VCaP (cell line): Measurements from ENCODE around the gene PDCD11.

Source experiments
- H3K27ac ChIP-seq: fragments of 450-650 bp; 2 replicates; pipeline ENCODE4 v1.5.1; 2017
- TF ChIP-seq, protein P1 (sequence below): fragments of 450-650 bp; conservative IDR thresholded peaks from 2 replicates; pipeline ENCODE4 v1.5.1; 2017; ENCODE audit warnings: mild to moderate bottlenecking, moderate library complexity

The PDCD11 gene

DNA sequence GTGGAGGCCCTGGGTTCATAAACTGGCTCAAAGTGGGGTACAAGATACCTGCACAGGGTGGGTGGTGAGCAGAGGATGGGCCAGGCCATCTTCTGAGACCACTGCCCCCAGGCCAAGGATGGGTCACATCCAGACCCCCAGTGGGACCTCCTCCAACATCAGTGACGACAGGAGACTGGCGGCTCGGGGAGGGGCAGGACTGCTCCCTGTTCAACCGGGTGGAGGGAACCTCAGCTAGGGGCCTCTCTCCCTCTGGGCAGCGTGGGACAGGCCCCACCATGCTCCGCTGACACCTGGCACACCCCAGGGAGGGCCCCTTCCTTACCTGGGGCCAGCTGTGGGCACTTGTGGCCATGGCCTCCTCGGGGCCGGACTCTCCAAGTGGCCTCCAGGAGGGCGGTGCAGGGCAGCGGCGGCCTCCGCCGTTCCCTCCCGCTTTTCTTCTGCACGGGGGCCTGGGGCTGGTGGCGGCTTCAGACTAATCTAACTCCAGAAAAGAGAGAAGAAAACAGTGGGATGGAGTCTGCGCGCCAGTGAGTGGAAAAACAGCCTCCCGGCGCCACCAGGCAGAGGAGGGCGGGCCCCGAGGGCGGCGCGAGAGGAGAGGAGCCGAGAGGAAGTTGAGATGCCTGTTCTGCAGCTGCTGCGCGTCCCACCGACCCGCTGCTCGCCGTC lies 55.5 kb downstream of the PDCD11 start, which contains the start of gene CALHM2:
CALHM2 (minus strand) TSS at position 540 of the 675 bp plus-strand sequence. CDS start 2,429 bp downstream, outside the sequence.
- TF ChIP-seq, protein P1, sequence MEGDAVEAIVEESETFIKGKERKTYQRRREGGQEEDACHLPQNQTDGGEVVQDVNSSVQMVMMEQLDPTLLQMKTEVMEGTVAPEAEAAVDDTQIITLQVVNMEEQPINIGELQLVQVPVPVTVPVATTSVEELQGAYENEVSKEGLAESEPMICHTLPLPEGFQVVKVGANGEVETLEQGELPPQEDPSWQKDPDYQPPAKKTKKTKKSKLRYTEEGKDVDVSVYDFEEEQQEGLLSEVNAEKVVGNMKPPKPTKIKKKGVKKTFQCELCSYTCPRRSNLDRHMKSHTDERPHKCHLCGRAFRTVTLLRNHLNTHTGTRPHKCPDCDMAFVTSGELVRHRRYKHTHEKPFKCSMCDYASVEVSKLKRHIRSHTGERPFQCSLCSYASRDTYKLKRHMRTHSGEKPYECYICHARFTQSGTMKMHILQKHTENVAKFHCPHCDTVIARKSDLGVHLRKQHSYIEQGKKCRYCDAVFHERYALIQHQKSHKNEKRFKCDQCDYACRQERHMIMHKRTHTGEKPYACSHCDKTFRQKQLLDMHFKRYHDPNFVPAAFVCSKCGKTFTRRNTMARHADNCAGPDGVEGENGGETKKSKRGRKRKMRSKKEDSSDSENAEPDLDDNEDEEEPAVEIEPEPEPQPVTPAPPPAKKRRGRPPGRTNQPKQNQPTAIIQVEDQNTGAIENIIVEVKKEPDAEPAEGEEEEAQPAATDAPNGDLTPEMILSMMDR: no peak
- H3K27ac ChIP-seq: peak within 1 kb of the TSS; percentile 66

DNA sequence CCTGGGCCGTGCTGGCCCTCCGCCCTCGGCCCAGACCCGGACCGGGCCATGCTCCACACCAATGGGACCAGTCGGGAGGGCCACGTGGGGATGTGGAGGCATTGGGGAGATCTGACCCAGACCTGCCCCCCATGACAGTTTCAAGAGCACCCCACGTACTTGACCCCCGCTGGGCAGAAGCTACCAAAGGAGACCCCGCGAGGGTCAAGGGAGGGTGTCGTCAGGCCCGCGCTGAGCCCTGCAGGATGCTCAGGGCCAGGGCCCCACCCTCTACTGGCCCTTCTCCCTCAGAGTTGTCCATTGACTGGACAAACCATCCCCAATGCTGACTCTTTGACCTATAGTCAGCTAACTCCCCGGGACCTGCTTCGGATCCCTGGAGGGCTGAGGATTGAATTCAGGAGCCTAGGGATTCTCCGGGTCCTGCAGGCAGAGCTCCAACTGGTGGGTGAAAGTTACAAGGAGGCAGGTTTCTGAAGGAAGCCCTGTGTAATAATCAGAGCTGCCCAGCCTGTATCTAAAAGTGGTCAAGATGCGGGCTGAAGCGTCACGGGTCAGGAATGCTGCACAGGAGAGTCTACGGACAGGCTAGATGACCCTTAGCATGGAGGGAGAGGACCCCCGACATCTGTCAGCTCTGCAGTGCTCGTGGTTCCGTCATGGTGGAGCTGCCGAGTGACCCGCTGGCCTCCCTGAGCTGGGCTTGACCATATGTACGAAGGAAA lies 56.2 kb downstream of the PDCD11 start:
- TF ChIP-seq, protein P1: no peak
- H3K27ac ChIP-seq: peak overlapping the region; percentile 66

DNA sequence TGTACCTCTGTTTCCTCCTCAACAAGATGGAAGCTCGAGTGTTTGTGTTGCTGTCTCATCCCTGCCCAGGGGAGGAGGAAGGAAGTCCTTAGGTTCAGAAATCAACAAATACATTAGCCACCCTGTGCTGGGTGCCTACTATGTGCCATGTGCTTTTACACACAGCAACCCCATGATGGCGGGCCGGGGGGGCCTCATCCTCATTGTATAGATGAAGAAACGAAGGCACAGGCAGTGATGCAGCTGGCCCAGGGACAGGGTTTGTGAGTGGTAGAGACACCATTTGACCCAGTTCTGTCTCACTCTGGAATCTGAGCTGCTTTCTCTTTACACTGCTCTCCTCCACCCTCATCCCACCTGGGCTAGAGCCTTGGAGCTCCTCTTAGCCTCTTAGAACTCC lies 57.6 kb downstream of the PDCD11 start:
- H3K27ac ChIP-seq: no peak overlapping the region
- TF ChIP-seq, protein P1: no peak

DNA sequence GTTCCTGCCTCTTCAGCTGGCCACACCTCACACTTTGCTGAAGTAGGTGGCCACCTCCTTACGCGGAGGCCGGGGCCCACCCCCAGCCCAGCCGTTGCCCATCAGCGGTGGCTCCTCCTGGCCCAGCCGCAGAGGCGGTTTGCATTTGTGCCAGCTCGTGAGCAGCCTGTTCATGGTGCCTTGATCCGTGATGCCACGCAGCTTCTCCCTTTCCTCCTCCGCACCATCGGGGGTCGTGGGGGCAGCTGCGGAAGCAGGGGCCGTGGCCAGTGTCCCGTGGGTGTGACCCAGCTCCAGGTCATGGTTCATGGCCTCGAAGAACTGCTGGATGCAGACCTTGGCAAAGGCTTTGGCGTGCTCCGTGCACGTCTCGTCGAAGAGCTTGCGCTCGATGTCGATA lies 58.8 kb downstream of the PDCD11 start:
- TF ChIP-seq, protein P1: no peak

DNA sequence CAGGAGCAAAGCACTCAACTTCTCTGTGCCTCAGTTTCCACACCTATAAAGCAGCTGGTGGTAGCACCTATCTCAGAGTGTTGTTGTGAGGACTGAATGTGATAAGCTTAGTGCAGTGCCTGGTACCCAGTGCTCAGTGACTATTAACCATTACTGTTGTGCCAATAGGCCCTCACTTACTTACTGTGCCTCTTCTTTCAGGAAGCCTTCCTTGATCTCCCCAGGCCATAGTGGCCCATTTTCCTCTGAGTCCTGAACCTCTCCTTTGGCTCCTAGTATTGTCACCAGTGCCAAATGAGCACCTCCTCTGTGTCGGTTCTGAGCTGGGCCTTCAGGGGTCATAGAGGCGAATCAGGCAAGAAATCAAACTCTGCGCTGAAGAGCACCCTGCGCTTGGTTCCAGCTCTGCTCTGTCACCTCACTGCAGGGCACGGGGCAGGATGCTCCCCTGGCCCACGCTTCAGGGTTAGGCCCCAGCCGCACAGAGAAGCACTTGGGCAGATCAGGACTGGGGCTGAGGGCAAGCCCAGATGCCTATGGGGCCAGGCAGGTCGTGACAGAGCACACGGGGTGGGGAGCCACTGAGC lies 59.7 kb downstream of the PDCD11 start:
- TF ChIP-seq, protein P1: no peak

More for the DNA sequence above, 58.8 kb downstream of the PDCD11 start:
- no peak overlapping the region for H3K27ac ChIP-seq

DNA sequence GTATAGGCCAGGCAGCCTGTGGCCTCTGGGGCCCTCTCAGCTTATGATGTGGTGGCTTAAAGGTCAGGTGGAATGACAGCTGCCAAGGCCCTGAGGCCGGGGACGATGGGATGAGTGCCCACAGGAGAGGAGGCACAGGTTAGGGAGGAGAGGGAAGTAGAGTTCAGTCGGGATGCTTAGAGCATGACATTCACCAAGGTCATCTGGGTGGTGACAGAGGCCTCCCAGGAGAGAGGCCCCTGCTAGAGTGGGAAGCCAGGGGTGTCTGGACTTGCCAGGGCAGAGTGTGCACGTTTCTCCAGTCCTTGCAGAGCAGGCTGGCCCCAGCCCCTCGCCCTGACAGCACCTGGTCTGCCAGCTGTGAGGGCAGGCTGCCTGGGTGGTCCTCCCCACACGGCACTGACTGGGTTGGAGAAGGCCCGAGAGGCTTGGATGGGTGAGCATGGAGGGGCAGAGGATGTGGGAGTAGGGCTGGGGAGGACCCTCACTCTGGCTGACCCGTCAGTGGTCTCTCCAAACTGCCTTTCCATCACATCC lies 60.8 kb downstream of the PDCD11 start:
- TF ChIP-seq, protein P1: no peak
- no peak overlapping the region for H3K27ac ChIP-seq

More for the DNA sequence above, 59.7 kb downstream of the PDCD11 start:
- H3K27ac ChIP-seq: no peak overlapping the region
